A204.1 (cell line): Measurements from ENCODE around the gene GALNT1.
"Not testable (repeated sequence)": the region's sequence is repeated elsewhere in the genome, so short reads cannot be mapped to it uniquely, and the experiment has no call there.

Experiments
- FAIRE-seq: peaks from 2 replicates; lab custom pipeline; 2012; peaks lifted over from hg19 to GRCh38; lab: Jason Lieb, UNC

GALNT1 gene

GRCh38 chr18:35581546-35581897 is at the start of gene GALNT1:
TSS of gene GALNT1 (plus strand) at chr18:35581740. CDS start at chr18:35654663, 72,923 bp downstream.
- no peak for FAIRE-seq

- FAIRE-seq = no peak
Observed at GRCh38 chr18:35533916-35534405, 47.6 kb upstream of the GALNT1 start.

- no peak for FAIRE-seq
Observed at GRCh38 chr18:35535297-35535696, 46.2 kb upstream of the GALNT1 start.

- no peak for FAIRE-seq
Observed at GRCh38 chr18:35542356-35542755, 39.2 kb upstream of the GALNT1 start.

GRCh38 chr18:35547008-35547605 is 34.4 kb upstream of the GALNT1 start:
- FAIRE-seq = no peak

- FAIRE-seq = no peak
Observed at GRCh38 chr18:35549564-35549963, 32.0 kb upstream of the GALNT1 start.

- FAIRE-seq = no peak
Observed at GRCh38 chr18:35553300-35553699, 28.2 kb upstream of the GALNT1 start.

- FAIRE-seq = not testable (repeated sequence)
Observed at GRCh38 chr18:35555538-35555937, 26.0 kb upstream of the GALNT1 start.

- no peak for FAIRE-seq
Observed at GRCh38 chr18:35559867-35560266, 21.7 kb upstream of the GALNT1 start.

GRCh38 chr18:35564795-35565453 is 16.6 kb upstream of the GALNT1 start:
- no peak for FAIRE-seq

GRCh38 chr18:35566019-35566418 is 15.5 kb upstream of the GALNT1 start:
- no peak for FAIRE-seq

GRCh38 chr18:35570182-35570581 is 11.4 kb upstream of the GALNT1 start:
- no peak for FAIRE-seq

- FAIRE-seq = no peak
Observed at GRCh38 chr18:35571138-35571537, 10.4 kb upstream of the GALNT1 start.

GRCh38 chr18:35572644-35573043 is 8.9 kb upstream of the GALNT1 start:
- no peak for FAIRE-seq

GRCh38 chr18:35573531-35573930 is 8.0 kb upstream of the GALNT1 start:
- FAIRE-seq = no peak

- not testable (repeated sequence) for FAIRE-seq
Observed at GRCh38 chr18:35576240-35576845, 5.2 kb upstream of the GALNT1 start.

- no peak for FAIRE-seq
Observed at GRCh38 chr18:35577045-35577848, 4.3 kb upstream of the GALNT1 start.

- no peak for FAIRE-seq
Observed at GRCh38 chr18:35578481-35578880, 3.1 kb upstream of the GALNT1 start.

GRCh38 chr18:35578936-35579335 is 2.6 kb upstream of the GALNT1 start:
- FAIRE-seq = no peak

GRCh38 chr18:35580701-35581539 is 620 bp upstream of the GALNT1 start:
- FAIRE-seq = no peak

- no peak for FAIRE-seq
Observed at GRCh38 chr18:35581898-35582641, 530 bp downstream of the GALNT1 start.
